Urinary bladder (tissue), 4 donors: ENCODE results near the gene TBX3. TPM values are rescaled to one million over a fixed set of nuclear protein-coding genes. Genes with fewer than 3 reads are reported as not detected.
A peak's percentile ranks its signal among the peaks of the same experiment; 100 is the strongest.

Experiments
- DNase-seq: peaks from one replicate; pipeline ENCODE4 v3.0.0-alpha.2; 2015; ENCODE audit errors: extremely low spot score
- H3K27ac ChIP-seq: one replicate; pipeline ENCODE4 v1.5.1; 2013; ENCODE audit warnings: low read depth, mild to moderate bottlenecking, moderate library complexity
- H3K36me3 ChIP-seq: one replicate; pipeline ENCODE4 v1.6.1; 2013; ENCODE audit warnings: mild to moderate bottlenecking, moderate library complexity; ENCODE audit not compliant: insufficient read depth
- H3K4me1 ChIP-seq: one replicate; pipeline ENCODE4 v1.6.1; 2013; ENCODE audit warnings: mild to moderate bottlenecking, moderate library complexity; ENCODE audit not compliant: insufficient read depth
- H3K4me3 ChIP-seq: one replicate; pipeline ENCODE4 v1.5.1; 2013; ENCODE audit warnings: low read depth, low read length
- WGBS: extraction: QIAGEN DNeasy Blood & Tissue Kit; methylation state at CpG from one replicate; pipeline ENCODE4 v1.1.7; 2013; 5-methylcytosine and 5-hydroxymethylcytosine counted together
- polyA plus RNA-seq: library from polyadenylated mRNA; stranded (reverse); fragments of 200-250 nt; gene quantifications from one replicate; pipeline ENCODE4 v1.2.3, GENCODE V29; 2013
- total RNA-seq: library from RNA; depleted of rRNA; stranded (reverse); fragments of >200 nt; gene quantifications from one replicate; pipeline ENCODE4 v1.2.3, GENCODE V29; 2014
- donor health status: healthy with polysubstance abuse.
- donor health status: healthy.

The TBX3 gene
- total and polyA plus RNA-seq, 2 donors: 53.8 to 123 TPM

GRCh38 chr12:114692186-114693058 is 8.4 kb upstream of the TBX3 start:
- DNase-seq: no peak
- Histone ChIP-seq H3K36me3 (no peaks in the 10 kb centered on the region), H3K4me1 (no peaks in the 10 kb centered on the region), H3K27ac (peak overlapping the region; percentile 98), H3K4me3 (peak overlapping the region; percentile 60)
- 5% methylated on average over 62 of the region's 62 CpGs for WGBS

- H3K27ac ChIP-seq: peak overlapping the region; percentile 98
- no peak for DNase-seq
- 45% methylated on average over 18 of the region's 18 CpGs for WGBS
- no peaks in the 10 kb centered on the region for H3K4me1 ChIP-seq
- no peaks in the 10 kb centered on the region for H3K36me3 ChIP-seq
- H3K4me3 ChIP-seq: peak overlapping the region; percentile 60
Measured at GRCh38 chr12:114691763-114692185, 7.8 kb upstream of the TBX3 start.

GRCh38 chr12:114691196-114691595 is 7.2 kb upstream of the TBX3 start:
- DNase-seq: no peak

GRCh38 chr12:114690267-114691135 is 6.5 kb upstream of the TBX3 start:
- Histone ChIP-seq H3K27ac (peak overlapping the region; percentile 98), H3K4me3 (no peak overlapping the region), H3K4me1 (no peaks in the 10 kb centered on the region), H3K36me3 (no peaks in the 10 kb centered on the region)
- DNase-seq: no peak
- 65% methylated on average over 8 of the region's 8 CpGs for WGBS

More at GRCh38 chr12:114691196-114691595, 7.2 kb upstream of the TBX3 start:
- peak overlapping the region; percentile 98 for H3K27ac ChIP-seq
- no peaks in the 10 kb centered on the region for H3K36me3 ChIP-seq
- 66% methylated on average over 6 of the region's 6 CpGs for WGBS
- no peaks in the 10 kb centered on the region for H3K4me1 ChIP-seq
- no peak overlapping the region for H3K4me3 ChIP-seq

GRCh38 chr12:114689075-114689994 is 5.4 kb upstream of the TBX3 start:
- Histone ChIP-seq H3K36me3 (no peaks in the 10 kb centered on the region), H3K27ac (peak overlapping the region; percentile 44), H3K4me1 (no peaks in the 10 kb centered on the region), H3K4me3 (no peak overlapping the region)
- peak; percentile 11 for DNase-seq
- 64% methylated on average over 5 of the region's 5 CpGs for WGBS

GRCh38 chr12:114688256-114688845 is 4.4 kb upstream of the TBX3 start:
- no peak overlapping the region for H3K4me3 ChIP-seq
- peak overlapping the region; percentile 94 for H3K27ac ChIP-seq
- WGBS: 60% methylated on average over 4 of the region's 4 CpGs
- H3K36me3 ChIP-seq: no peaks in the 10 kb centered on the region
- H3K4me1 ChIP-seq: no peaks in the 10 kb centered on the region
- no peak for DNase-seq

- WGBS: 53% methylated on average over 12 of the region's 12 CpGs
- Histone ChIP-seq H3K4me3 (no peak overlapping the region), H3K36me3 (no peaks in the 10 kb centered on the region), H3K4me1 (no peaks in the 10 kb centered on the region), H3K27ac (peak overlapping the region; percentile 94)
- no peak for DNase-seq
Measured at GRCh38 chr12:114687802-114688201, 3.8 kb upstream of the TBX3 start.

GRCh38 chr12:114686773-114687500 is 3.0 kb upstream of the TBX3 start:
- DNase-seq: no peak
- peak overlapping the region; percentile 94 for H3K27ac ChIP-seq
- H3K4me1 ChIP-seq: no peaks in the 10 kb centered on the region
- 43% methylated on average over 41 of the region's 41 CpGs for WGBS
- H3K36me3 ChIP-seq: no peaks in the 10 kb centered on the region
- no peak overlapping the region for H3K4me3 ChIP-seq

- 42% methylated on average over 11 of the region's 11 CpGs for WGBS
- no peaks in the 10 kb centered on the region for H3K4me1 ChIP-seq
- peak overlapping the region; percentile 94 for H3K27ac ChIP-seq
- DNase-seq: no peak
- H3K4me3 ChIP-seq: no peak overlapping the region
- no peaks in the 10 kb centered on the region for H3K36me3 ChIP-seq
Measured at GRCh38 chr12:114686426-114686772, 2.4 kb upstream of the TBX3 start.

- H3K36me3 ChIP-seq: no peaks in the 10 kb centered on the region
- H3K27ac ChIP-seq: peak overlapping the region; percentile 94
- DNase-seq: no peak
- H3K4me3 ChIP-seq: no peak overlapping the region
- no peaks in the 10 kb centered on the region for H3K4me1 ChIP-seq
- 58% methylated on average over 17 of the region's 17 CpGs for WGBS
Measured at GRCh38 chr12:114685869-114686268, 1.9 kb upstream of the TBX3 start.

- DNase-seq: no peak
- Histone ChIP-seq H3K4me3 (peak overlapping the region; percentile 93), H3K27ac (peak overlapping the region; percentile 94), H3K4me1 (no peaks in the 10 kb centered on the region), H3K36me3 (no peaks in the 10 kb centered on the region)
- WGBS: 42% methylated on average over 25 of the region's 25 CpGs
Measured at GRCh38 chr12:114685320-114685781, 1.4 kb upstream of the TBX3 start.

GRCh38 chr12:114684870-114685273 is 897 bp upstream of the TBX3 start:
- 2% methylated on average over 24 of the region's 24 CpGs for WGBS

More at GRCh38 chr12:114684870-114685273, 897 bp upstream of the TBX3 start:
- peak overlapping the region; percentile 94 for H3K27ac ChIP-seq
- peak overlapping the region; percentile 93 for H3K4me3 ChIP-seq
- no peak for DNase-seq
- H3K36me3 ChIP-seq: no peaks in the 10 kb centered on the region
- H3K4me1 ChIP-seq: no peaks in the 10 kb centered on the region
